Body of pancreas (tissue), 4 donors: ENCODE measurements around the gene NAALAD2. TPM values are rescaled to one million over a fixed set of nuclear protein-coding genes. Genes with fewer than 3 reads are reported as not detected.
"Not testable (repeated sequence)": the region's sequence is repeated elsewhere in the genome, so short reads cannot be mapped to it uniquely, and the experiment has no call there.

Experiments
- ATAC-seq: fragments of 150-250 bp; one replicate; pipeline ENCODE4 v1.9.1; 2016
- DNase-seq, 4 donors: peaks; one replicate each; pipeline ENCODE4 v3.0.0-alpha.2; 2019
- H3K27ac ChIP-seq, 4 donors: fragments of 200-600 bp; sonication (generic); 1 replicate in 3 of 4; 2 replicates in 1 of 4; pipeline versions ENCODE4 v1.5.1 to v1.6.1; 2016 to 2019; ENCODE audit warnings: mild to moderate bottlenecking in 1 of 4, mixed read lengths in 1 of 4, moderate library complexity in 1 of 4
- H3K27me3 ChIP-seq, 2 donors: fragments of 200-600 bp; sonication (generic); one replicate each; pipeline ENCODE4 v1.6.0; 2016; ENCODE audit warnings: mild to moderate bottlenecking in 1 of 2
- H3K36me3 ChIP-seq, 2 donors: fragments of 200-600 bp; sonication (generic); replicated peaks in 1 of 2; 2 replicates each; pipeline ENCODE4 v1.5.1; 2016; ENCODE audit warnings: low read depth in 2 of 2; ENCODE audit not compliant: insufficient read depth in 1 of 2
- H3K4me1 ChIP-seq: fragments of 200-600 bp; sonication (generic); one replicate; pipeline ENCODE4 v1.6.0; 2016
- H3K4me3 ChIP-seq, 2 donors: fragments of 200-600 bp; sonication (generic); 1 replicate in 1 of 2; 2 replicates in 1 of 2; pipeline ENCODE4 v1.5.1; 2016 to 2019
- H3K9me3 ChIP-seq, 3 donors: fragments of 200-600 bp; sonication (generic); 1 replicate in 2 of 3; 2 replicates in 1 of 3; pipeline ENCODE4 v1.5.1; 2016
- CTCF ChIP-seq, 7 experiments: fragments of 450-650 bp in 4 of 7; fragments of 200-600 bp in 3 of 7; sonication (generic) in 3 of 7; IDR thresholded peaks; one replicate each; pipeline ENCODE4 v1.5.1; 2016 to 2019; ENCODE audit warnings: antibody characterized with exemption in 7 of 7
- POLR2A ChIP-seq, 3 donors: fragments of 450-650 bp; IDR thresholded peaks; one replicate each; pipeline ENCODE4 v1.6.1; 2016; ENCODE audit warnings: antibody characterized with exemption in 3 of 3, mild to moderate bottlenecking in 2 of 3
- WGBS, 2 donors: methylation state at CpG; one replicate each; pipeline ENCODE4 v1.1.5; 2017; 5-methylcytosine and 5-hydroxymethylcytosine counted together
- intact Hi-C: fragments of 100-400 bp; cut with DNase I; formaldehyde crosslinking; loops from one replicate; pipeline ENCODE4 v1.15.1; 2023
- total RNA-seq, 2 donors: library from RNA; depleted of rRNA; stranded (reverse); fragments of >200 nt; gene quantifications; one replicate each; pipeline ENCODE4 v1.1.0, GENCODE V29; 2016

The NAALAD2 gene
- 1 to 10 TPM in 1 of 2 donors, not detected in 1; 1.6 TPM for total RNA-seq

GRCh38 chr11:90134478-90135003, at the start of gene NAALAD2:
Gene NAALAD2 (plus strand): TSS chr11:90134663. CDS start chr11:90134759, 96 bp downstream.
- intact Hi-C loops = no loop called here
- Histone ChIP-seq H3K9me3 (no peaks in the 10 kb centered on the region), H3K4me3 (peak within 1 kb of the TSS in 1 of 2 donors; percentile 26), H3K27ac (peak within 1 kb of the TSS in 1 of 4 donors; percentile 5), H3K4me1 (peaks cover 13% of the 10 kb centered on the region), H3K36me3 (no peaks in the 10 kb centered on the region), H3K27me3 (peaks cover 0 to 11% of the 10 kb centered on the region in 2 donors)
- 1% methylated on average over 15 to 25 of the region's 25 CpGs for WGBS, 2 donors
- ATAC-seq (peak; percentile 75), DNase-seq (peak; percentile 18 to 48 (median 21))
- TF ChIP-seq POLR2A (IDR thresholded peaks at IDR 0.05) (peak in 1 of 3 donors; percentile 8), CTCF (IDR thresholded peaks at IDR 0.05) (no peak)

GRCh38 chr11:90085650-90086049, 48.8 kb upstream of the NAALAD2 start, which contains the start of gene UBTFL1:
Gene UBTFL1 (plus strand): TSS chr11:90085950. CDS start chr11:90085950, 0 bp downstream.
- H3K4me1 ChIP-seq, ATAC-seq, H3K27me3 ChIP-seq, intact Hi-C loops, H3K27ac ChIP-seq, H3K4me3 ChIP-seq, H3K36me3 ChIP-seq, H3K9me3 ChIP-seq, DNase-seq: not testable (repeated sequence)
- WGBS, 2 donors = 40% methylated on average over 3 of the region's 3 CpGs; no CpG with 5 or more reads in 1 of the 2 donors

- DNase-seq, H3K27me3 ChIP-seq: not testable (repeated sequence)
- 35 to 43% methylated on average over 2 of the region's 2 CpGs for WGBS, 2 donors
Measured at GRCh38 chr11:90088731-90089130, 45.7 kb upstream of the NAALAD2 start.

GRCh38 chr11:90095230-90095924, 39.1 kb upstream of the NAALAD2 start:
- H3K4me1 ChIP-seq, ATAC-seq, intact Hi-C loops, H3K9me3 ChIP-seq, H3K27ac ChIP-seq, DNase-seq, H3K4me3 ChIP-seq, H3K36me3 ChIP-seq, H3K27me3 ChIP-seq: not testable (repeated sequence)
- 85 to 95% methylated on average over 22 to 24 of the region's 28 CpGs for WGBS, 2 donors

More at GRCh38 chr11:90088731-90089130, 45.7 kb upstream of the NAALAD2 start:
- H3K4me3 ChIP-seq, H3K27ac ChIP-seq, H3K4me1 ChIP-seq, H3K9me3 ChIP-seq, H3K36me3 ChIP-seq, intact Hi-C loops, ATAC-seq: not testable (repeated sequence)

GRCh38 chr11:90098261-90098660, 36.2 kb upstream of the NAALAD2 start:
- ATAC-seq, intact Hi-C loops, H3K27me3 ChIP-seq, H3K4me1 ChIP-seq, H3K27ac ChIP-seq, H3K4me3 ChIP-seq, H3K36me3 ChIP-seq, H3K9me3 ChIP-seq, DNase-seq: not testable (repeated sequence)
- WGBS, 2 donors = 65 to 78% methylated on average over 4 of the region's 4 CpGs

GRCh38 chr11:90100431-90100830, 34.0 kb upstream of the NAALAD2 start:
- TF ChIP-seq CTCF (IDR thresholded peaks at IDR 0.05) = no peak
- no peak for TF ChIP-seq POLR2A (IDR thresholded peaks at IDR 0.05)
- H3K27me3 ChIP-seq = no peaks in the 10 kb centered on the region

More at GRCh38 chr11:90100431-90100830, 34.0 kb upstream of the NAALAD2 start:
- intact Hi-C loops = no loop called here
- H3K4me3 ChIP-seq = no peak overlapping the region
- no peaks in the 10 kb centered on the region for H3K4me1 ChIP-seq
- DNase-seq (no peak), ATAC-seq (no peak)
- no peaks in the 10 kb centered on the region for H3K36me3 ChIP-seq
- H3K9me3 ChIP-seq = no peaks in the 10 kb centered on the region
- no peak overlapping the region for H3K27ac ChIP-seq
- WGBS, 2 donors = 78 to 90% methylated on average over 3 of the region's 3 CpGs
